ENCODE results near the gene ING1.
"Not testable (repeated sequence)": the region's sequence is repeated elsewhere in the genome, so short reads cannot be mapped to it uniquely, and the experiment has no call there.

ING1 gene

DNA sequence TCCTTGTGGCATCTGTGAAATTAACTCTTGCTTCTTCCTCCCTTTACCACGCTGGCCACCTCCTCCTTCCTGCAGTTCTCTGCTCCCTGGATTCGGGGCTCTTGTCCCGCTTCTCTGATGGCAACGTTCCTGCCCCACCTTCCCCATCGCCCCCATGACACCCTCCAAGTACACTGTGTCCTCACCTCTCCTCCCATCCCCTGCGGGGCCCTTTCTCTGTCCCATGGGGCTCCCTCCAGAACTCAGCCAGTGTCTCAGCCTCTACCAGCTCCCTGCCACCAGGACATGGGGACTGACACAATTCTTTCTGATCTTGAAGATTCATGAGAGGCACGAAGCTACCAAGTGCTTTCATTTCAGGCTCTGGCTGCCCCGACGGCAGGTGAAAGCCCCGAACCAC, 16.7 kb upstream of the ING1 start:
- no peak for DNase-seq

DNA sequence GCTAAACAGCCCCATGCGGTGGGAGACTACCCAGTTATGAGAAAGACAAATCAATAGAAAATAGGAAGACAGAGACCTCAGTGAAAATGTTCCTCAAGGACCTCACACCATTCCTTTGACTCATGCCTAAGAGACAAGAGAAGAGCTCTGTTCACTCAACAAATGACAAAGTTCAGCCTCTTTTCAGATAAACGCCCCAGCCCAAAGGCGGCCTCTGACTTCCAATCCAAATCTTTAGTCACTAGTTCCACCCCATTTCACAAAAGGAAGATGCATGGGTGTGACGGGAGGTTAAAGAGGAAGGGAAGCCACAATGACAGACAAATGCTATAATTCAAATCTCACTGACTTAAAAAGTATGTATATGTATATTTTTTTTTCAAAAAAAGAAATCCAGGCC, 15.7 kb upstream of the ING1 start:
- no peak for DNase-seq

DNA sequence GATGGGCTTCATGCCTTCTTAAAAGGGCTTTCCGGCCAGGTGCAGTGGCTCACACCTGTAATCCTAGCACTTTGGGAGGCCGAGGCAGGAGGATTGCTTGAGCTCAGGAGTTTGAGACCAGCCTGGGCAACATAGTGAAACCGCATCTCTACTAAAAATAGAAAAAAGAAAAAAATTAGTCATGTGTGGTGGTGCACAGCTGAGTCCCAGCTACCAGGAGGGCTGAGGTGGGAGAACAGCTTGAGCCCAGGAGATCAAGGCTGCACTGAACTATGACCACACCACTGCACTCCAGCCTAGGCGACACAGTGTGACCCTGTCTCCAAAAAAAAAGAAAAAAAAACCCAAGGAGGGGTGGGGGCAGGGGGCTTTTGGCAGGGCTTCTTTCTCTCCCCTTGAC, 14.8 kb upstream of the ING1 start:
- no peak for DNase-seq

DNA sequence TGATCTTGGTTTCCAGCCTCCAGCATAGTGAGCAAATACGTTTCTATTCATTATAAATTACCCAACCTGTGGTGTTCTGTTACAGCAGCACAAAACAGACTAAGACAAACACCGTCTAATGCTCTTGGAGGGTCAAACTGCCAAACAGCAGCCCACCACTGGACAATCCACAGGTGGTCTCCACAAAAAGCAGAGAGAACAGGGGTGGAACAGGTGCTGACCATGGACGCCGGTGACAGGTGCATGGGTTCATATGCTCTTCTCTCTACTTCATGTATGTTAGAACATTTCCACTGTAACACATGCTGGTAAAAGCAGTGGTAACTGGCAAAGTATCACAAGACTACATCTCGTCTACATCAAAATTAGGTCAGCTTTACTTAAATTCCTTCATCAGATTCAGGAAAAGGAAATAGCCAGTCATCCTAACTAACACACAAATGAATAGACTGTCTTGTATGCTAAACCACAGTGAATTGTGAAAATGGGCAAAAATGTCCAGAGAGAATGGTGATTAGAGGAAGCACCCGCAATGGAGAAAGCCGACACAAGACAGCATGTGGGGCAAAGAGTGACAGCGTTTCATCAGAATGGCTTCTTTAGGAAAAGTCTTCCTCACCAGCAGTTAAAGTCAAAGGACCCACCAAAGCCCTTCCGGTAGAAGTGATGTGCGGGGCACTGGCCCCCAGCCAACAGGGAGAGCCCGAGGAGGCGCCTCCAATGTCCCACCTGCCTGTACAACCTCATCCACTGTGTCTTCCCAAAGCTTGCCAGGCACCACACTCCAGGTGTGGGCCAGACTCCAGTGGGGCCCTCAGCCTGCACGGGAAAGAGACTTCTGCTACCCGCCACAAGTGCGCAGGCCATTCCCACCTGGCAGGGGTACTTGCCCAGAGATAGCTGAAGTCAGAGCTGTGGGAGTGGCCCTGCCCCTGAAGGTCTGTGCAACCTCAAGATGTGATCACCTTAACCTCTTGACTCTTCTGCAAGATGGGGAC, 14.1 kb upstream of the ING1 start:
- no peak for DNase-seq

DNA sequence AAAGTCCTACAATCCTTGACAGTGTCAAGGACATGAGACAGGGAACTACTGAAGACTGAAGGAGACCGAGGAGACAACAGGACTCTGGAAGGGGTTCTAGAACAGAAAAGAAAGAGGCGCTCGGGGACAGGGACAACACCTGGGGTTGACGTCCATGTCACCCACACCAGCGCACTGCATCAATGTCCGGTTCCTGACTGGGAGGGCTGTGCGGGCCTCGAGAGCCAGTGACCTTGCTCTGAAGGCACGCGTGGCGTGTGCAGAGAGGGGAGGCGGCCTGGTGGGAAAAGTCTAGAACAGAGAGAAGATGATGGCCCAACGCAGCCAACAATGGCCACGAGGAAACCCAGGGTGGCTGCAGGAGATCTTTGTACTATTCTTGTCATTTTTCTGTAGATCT, 13.3 kb upstream of the ING1 start:
- no peak for DNase-seq

DNA sequence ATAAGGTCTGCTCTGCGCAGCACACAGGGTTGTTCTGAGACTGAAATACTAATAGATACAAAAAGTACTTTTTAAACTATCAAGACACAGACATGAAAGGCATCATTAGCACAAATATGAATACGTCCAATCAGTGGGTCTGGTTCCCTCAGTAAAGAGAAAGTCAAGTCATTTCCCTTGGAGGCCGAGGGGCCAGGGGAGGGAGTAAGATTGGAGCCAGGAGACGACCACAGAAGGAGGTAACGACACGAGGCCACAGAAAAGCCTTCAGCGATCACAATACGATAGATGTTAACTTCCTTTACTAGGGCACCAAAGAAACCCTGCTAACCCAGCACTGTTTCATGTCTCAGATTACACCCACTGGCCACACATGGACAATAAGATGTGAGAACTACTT, 12.9 kb upstream of the ING1 start:
- no peak for DNase-seq

DNA sequence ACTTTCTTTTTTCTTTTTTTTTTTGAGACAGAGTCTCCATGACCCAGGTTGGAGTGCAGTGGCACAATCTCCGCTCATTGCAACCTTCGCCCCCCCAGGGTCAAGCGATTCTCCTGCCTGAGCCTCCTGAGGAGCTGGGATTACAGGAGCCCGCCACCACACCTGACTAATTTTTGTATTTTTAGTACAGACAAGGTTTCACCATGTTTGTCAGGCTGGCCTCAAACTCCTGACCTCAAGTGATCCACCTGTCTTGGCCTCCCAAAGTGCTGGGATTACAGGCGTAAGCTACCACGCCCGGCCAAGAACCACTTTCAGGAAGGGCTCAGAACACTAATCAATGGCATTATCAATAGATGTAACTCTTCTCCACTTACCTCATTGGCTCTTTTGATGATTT, 12.4 kb upstream of the ING1 start:
- not testable (repeated sequence) for DNase-seq

DNA sequence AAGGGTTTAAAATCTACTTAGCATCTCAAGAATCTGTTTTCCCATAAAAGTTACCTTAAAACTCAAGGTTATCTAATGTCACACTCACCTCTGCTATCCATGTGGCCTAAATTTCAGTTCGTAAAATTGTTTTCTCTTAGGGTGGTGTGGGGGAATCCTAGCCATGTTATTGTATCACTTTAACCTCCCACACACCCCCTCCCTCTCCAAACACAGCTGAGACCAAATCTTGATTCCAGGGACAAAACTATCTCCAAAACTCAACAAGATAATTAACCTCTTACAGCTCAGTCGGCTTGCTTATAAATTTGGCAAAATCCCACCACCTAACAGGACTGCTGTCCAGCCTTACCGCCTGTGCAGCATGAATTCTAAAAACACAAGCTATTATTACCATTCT, 11.4 kb upstream of the ING1 start:
- DNase-seq: no peak

DNA sequence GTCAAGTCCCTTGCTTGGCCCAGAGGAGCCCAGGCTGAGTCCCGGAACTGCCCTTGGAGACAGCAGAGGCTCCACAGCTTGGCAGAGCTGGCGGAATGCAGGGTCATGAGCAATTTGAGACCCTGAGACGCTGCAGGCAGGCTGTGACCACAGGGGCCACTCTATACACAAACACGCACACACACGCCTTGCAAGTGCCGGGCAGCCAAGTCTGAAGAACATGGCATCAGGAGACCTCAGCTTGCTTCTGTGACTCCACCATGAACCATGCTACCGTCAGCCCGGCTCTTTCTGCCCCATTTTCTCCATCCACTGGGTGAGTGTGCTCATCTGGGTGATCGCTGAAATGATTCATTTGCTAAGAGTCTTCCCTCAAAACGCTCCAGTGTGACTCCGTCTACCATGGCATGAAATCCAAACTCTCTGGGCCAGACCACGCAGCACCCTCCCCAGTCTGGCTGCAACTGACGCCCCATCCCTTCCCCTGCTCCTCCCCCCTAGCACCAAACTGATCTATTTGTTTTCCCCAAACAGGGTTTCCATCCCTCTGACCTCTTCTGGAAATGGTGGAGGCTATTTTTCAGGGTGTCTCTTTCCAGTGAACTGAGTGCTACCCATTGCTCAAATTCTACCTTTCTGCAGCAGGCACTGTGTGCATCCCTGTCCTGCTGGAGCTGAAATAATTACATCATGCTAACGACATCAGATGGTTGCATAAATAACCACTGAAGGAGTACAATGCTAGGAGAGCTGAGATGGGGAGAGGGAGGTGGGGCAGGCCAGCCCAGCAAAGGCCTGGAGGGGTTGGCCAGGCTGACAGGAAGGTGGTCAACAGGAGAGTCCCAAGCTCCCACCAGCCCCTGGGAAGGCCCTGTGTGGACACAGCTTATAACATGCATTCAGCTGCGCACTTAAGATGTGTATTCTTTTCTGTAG, 10.6 kb upstream of the ING1 start:
- DNase-seq: no peak

DNA sequence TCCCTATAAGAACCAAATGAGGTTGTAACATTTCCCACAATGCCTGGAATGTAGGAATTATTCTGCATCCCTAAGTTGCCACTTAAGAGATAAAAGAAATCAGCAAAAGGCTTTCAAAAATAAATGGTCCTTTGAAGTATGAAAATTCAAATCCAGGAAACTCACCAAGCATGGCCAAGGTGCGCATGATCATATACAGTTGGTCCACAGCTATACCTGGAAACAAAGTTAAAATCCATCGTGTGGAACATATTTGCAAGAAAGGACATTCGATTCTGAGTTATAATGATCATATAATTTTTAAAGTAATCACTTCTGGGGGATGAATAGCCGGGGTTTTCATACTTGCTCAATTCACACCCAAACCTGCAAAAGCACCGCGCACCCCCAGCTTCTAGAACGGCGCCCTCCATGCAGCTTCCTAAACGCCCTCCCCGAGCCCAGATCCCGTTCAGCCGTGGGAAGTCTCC, 8.1 kb upstream of the ING1 start:
- DNase-seq: no peak

DNA sequence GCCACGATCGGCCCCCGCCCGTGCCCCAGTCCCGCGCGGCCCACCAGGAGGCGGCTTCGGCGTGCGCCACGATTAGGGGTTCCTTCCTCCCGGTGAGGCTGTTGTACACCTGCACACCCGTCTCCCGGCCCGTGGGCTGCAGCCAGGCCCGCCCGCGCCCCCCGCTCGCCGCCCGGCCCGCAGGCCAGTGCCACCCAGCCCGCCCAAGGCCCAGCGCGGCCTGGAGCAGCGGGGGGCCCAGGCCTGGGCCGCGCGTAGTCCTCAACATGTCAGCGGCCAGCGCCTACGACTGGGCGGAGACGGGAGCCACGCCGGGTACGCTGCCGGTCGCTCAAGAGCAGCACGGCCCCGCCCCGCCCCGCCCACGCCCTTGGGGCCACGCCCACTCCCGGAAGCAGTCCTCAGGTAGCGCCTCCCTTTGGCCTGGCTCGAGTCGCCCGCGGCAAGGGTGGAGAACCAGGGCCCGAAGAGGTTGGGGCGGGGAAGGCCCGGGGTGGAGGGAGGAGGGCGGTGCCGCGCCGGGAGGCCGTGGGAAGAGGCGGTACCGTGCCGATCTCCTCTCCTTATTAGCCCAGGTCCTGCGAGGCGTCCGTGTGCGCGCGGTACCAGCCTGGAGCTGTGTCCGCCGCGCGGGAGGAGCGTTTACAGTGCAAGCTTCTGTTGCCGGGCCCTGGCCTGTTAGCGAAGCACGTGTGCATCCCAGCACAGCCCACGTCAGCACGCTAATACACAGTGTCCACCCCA, 7.5 kb upstream of the ING1 start, which contains the start of gene CARS2:
CARS2 (minus strand) TSS at position 291 of the 744 bp plus-strand sequence; CDS start at position 268, 23 bp downstream.
- peak; percentile 89 for DNase-seq

DNA sequence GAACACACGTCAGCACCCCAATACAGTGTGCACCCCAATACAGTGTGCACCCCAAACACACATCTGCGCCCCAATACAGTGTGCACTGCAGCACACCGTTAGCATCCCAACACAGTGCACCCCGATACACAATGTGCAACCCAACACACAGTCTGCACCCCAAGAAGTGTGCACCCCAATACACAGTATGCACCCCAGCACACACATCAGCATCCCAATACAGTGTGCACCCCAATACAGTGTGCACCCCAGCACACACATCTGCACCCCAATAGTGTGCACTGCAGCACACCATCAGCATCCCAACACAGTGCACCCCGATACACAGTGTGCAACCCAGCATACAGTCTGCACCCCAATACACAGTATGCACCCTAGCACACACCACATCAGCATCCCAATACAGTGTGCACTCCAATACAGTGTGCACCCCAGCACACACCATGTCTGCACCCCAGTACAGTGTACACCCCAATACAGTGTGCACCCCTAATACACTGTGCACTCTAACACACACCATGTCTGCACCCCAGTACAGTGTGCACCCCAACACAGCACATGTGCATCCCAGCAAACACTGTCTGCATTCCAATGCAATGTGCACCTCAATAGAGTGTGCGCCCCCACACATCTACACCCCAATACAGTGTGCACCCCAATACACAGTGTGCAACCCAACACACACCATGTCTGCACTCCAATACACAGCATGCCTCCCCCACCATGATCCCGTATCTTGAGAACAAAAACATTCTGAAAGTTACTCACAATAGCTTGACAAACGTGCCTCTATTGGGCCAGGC, 6.7 kb upstream of the ING1 start:
- no peak for DNase-seq

DNA sequence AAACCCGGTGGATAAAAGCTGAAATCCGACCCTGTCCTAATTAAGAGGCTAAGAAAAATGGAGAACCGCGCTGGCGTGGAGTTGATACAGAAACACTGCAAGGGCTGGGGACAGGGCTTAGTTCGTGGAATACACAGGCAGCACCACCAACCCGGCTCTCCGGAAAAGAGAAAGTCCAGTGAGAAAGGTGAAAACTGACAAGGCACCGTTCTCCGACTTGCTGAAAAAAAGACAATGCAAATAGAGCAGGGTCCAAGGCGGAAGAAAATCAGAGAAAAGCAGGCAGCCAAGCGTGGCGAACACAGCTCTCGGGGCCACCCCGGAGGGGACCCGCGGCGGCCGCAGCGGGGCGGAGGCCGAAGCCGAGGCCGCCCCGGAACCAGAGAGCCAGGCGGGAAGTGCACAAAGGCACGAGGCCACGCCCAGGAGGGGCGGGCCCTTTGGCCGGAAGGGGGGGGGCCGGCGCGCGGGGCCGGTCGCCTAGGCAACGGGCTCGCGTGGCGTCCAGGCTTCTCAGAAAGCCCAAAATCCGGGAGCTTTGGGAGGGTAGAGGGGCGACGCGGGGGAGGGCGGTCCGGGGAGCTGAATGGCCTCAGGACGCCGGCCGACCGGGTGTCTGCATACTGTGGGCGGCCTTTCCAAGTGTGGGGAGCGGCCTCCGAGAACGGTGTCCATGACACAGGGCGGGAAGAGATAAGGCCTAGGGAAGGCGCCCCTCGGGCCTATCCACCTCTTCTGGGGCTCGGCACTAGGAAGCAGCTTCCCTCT, 1.2 kb upstream of the ING1 start:
- peak; percentile 43 for DNase-seq

DNA sequence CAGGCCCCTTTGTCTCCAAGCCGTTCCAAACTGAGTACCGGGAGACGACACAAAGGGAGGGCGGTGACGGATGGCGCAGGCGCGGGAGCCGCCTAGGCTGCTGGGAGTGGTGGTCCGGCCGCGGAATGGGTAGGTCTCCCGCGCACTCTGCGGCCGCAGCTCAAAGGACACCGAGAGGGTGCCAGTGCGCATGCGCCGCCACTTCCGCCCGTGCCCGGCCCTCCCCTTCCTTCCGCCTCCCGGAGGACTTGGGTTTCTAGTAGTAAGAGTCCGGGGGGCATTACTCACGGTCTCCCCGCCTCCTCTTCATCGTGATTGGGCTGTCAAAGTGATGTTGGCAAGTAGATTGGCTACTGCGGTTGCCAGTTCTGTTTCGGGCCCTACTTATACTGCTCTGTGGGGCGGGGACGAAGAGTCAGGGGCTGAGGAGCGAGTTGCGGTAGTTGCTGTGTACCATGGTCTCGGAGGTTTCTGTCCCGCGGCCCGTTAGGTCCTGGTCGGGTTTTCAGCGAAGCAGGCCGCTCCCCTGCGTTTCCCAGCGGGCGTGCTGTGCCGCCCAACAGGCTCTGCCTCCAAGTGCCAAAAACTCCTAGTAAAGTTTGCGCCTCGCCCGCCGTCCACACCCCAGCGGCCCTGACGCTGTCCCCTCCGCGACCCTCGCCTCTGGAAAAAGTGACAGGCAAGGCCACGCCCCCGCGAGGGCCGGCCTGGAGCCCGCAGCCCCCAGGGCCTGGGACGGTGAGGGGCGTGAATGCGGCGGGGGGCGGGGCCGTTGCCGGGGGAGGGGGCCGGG, 455 bp upstream of the ING1 start:
- peak; percentile 88 for DNase-seq

DNA sequence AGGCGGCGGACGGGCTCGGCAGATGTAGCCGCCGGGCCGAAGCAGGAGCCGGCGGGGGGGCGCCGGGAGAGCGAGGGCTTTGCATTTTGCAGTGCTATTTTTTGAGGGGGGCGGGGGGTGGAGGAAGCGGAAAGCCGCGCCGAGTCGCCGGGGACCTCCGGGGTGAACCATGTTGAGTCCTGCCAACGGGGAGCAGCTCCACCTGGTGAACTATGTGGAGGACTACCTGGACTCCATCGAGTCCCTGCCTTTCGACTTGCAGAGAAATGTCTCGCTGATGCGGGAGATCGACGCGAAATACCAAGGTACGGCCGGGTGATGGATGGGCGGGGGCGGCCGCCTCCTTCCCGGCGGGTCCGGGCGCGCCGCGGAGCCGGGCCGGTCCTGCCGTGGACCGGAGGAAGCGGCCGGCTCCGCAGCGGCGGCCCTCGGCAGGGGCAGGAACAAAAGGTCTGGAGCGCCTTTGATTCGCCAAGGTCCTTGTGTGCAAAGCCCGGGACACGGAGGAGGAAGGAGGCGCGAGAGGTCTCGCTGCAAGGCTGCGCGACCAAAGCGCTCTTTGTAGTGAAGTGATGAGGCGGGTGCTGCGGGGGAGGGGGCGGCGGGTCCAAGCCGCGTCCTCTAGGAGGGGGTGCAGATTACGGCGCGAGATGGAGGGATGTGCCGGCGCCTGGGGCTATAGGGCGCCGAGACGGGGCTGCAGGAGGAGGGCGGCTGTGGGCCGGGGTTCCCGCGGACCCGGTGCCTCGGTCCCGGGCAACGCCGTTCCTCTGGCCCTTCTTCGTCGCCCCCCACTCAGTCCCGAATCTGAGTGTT, 689 bp downstream of the ING1 start:
- no peak for DNase-seq

DNA sequence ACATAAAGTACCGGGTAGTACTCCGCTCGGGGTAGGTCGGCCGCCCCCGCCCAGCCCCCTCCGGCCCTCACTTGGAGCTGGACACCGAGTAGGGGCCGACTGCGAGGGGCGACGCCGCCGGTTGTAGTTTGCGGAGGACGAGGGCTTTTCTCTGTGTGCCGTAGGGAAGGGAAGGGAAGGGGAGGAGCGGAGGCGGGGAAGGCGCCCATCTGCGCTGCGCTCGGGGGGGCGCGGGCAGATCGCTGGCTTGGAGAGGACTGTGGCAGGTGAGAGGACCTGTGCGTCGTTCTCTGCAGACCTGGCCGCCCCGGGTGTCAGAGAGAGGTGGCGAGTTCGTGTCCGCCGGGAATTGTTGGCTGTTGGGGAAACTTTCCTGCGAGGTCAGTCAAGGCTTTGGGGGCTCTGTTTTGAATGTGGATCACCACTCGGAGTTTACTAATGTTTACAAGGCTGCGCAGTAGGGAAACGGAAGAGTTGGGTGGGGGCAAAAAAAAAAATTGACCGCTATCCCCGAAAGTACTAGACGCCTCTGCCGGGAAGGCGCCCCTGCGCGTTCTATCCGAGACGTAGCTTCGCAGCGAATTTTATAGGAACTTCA, 1.4 kb downstream of the ING1 start:
- peak; percentile 46 for DNase-seq

DNA sequence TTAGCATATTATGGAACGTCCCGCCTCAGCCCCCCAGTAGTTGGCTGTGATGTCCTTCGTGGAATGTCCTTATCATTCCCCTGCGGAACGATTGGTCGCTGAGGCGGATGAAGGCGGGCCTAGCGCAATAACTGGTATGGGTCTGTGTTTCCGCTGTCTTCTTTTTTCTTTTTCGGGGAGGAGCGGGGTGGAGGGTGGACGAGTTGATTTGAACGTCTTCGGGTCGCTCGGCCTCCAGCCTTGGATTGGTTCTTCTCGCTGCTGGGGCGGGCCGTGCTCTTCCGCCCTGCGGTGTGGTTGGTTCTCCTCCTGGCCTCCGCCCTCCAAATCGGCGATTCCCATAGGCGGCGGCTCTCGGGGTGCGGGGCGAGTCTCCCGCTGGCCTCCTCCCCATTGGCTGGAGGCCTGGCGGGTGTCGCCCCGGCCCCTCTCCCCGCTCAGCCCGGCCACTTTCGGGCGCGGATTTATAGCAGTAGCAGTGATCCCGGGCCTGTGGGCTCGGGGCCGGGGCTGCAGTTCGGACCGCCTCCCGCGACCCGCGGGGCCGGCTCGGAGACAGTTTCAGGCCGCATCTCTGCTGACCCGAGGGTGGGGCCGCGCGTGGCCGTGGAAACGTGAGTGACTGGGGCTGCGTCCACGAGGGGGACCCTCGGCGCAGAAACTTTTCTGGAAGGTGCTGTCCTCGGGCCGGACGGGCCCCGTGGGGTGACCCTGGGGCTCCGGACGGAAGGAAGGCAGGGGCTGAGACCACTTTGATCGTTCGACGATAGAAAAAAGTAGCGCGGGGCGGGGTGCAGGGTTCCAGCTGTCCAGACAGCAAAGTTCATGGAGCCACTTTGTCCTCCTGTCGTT, 2.1 kb downstream of the ING1 start:
- DNase-seq: peak; percentile 97

DNA sequence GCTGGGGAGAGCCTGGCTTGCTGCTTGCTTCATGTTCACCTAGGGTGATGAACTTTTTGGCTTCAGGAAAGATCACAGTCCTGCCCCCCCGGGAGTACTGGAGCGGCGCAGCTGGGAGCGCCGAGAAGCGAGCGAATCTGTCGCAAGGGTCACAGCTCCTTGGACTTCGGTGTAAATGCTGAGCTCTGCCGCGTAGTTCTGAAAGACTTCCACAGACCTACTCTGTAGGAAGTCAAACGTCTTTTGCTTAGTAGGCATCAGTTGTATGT, 2.7 kb downstream of the ING1 start:
- no peak for DNase-seq
